Measurements from ENCODE around the gene CDIP1.

CDIP1 gene

DNA sequence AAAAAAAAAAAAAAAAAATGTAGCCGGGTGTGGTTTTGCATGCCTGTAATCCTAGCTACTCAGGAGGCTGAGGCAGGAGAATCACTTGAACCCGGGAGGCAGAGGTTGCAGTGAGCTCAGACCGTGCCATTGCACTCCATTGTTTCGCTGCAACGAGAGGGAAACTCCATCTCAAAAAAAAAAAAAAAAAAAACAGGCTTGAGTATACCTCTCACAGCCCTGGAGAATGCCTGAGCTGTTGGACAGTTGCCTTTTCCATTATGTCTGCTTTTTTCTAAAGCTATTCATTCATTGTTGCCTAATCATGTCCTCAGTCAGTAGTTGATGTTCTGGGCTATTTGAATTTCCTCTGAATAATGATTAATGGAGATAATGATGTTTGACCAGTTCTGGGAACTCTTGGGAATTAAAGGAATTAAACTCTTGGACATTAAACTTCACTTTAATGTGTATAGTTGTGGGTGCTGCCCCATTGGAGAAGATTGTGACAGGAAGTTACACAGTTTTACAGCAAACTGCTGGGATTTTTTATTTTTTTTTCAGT, 50.5 kb downstream of the CDIP1 start:
- H3K27me3 ChIP-seq (ENCODE audit: insufficient read depth, poor library complexity, severe bottlenecking): no peaks in the 10 kb centered on the region
- no peak overlapping the region for H3K4me3 ChIP-seq (replicated peaks; ENCODE audit: insufficient read depth, low read length)
- DNase-seq (ENCODE audit: low read depth in 1 of 2, low spot score in 1 of 2): no peak
- H3K27ac ChIP-seq (replicated peaks): no peak overlapping the region
- no peak for TF ChIP-seq POLR2AphosphoS5 (IDR thresholded peaks at IDR 0.05; ENCODE audit: low read depth)
- TF ChIP-seq, protein P1, sequence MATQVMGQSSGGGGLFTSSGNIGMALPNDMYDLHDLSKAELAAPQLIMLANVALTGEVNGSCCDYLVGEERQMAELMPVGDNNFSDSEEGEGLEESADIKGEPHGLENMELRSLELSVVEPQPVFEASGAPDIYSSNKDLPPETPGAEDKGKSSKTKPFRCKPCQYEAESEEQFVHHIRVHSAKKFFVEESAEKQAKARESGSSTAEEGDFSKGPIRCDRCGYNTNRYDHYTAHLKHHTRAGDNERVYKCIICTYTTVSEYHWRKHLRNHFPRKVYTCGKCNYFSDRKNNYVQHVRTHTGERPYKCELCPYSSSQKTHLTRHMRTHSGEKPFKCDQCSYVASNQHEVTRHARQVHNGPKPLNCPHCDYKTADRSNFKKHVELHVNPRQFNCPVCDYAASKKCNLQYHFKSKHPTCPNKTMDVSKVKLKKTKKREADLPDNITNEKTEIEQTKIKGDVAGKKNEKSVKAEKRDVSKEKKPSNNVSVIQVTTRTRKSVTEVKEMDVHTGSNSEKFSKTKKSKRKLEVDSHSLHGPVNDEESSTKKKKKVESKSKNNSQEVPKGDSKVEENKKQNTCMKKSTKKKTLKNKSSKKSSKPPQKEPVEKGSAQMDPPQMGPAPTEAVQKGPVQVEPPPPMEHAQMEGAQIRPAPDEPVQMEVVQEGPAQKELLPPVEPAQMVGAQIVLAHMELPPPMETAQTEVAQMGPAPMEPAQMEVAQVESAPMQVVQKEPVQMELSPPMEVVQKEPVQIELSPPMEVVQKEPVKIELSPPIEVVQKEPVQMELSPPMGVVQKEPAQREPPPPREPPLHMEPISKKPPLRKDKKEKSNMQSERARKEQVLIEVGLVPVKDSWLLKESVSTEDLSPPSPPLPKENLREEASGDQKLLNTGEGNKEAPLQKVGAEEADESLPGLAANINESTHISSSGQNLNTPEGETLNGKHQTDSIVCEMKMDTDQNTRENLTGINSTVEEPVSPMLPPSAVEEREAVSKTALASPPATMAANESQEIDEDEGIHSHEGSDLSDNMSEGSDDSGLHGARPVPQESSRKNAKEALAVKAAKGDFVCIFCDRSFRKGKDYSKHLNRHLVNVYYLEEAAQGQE (IDR thresholded peaks at IDR 0.05; ENCODE audit: insufficient replicate concordance, low read depth): peak; percentile 21

DNA sequence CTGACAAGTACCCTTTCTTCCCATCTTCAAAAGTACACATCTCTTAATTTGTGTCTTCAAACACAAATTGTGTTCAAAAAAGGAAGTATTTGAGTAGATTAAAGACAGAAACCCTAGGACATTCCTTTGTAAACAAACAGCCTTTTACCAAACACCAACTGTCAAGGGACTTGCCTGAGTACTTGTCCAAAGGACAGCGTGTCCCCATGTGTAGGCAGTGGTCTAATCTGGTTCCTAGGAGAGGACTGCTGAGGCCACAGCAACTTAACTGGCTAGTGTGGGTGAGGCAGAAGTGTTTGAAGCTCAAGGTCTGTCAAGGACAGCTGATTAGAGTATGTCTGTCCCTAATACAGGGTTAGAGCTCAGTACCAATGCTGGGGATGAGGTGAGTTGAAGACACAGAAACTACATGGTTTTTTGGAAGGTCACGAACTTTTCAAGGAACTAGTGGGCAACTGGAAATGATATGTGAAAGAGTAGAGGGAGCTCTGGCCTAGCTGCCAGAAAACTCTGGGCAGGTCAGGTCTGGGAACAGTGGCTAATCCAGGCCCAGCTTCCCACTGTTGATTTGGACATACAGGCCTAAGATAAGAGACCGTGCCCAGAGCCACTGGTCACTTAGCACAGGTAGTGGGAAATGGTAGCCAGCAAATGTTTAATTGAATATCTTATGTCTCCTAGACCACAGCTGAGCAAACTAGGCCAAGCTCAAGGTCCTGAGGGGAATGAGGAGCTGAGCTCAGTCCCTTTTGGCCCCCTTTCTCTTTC, 52.3 kb downstream of the CDIP1 start:
- H3K27ac ChIP-seq (replicated peaks): no peak overlapping the region
- TF ChIP-seq, protein P1 (IDR thresholded peaks at IDR 0.05; ENCODE audit: insufficient replicate concordance, low read depth): no peak
- TF ChIP-seq POLR2AphosphoS5 (IDR thresholded peaks at IDR 0.05; ENCODE audit: low read depth): no peak
- no peak for TF ChIP-seq GABPA (IDR thresholded peaks at IDR 0.05; ENCODE audit: low read depth)
- no peak for TF ChIP-seq SPI1 (IDR thresholded peaks at IDR 0.05; ENCODE audit: borderline replicate concordance, low read depth)
- TF ChIP-seq, protein P2, sequence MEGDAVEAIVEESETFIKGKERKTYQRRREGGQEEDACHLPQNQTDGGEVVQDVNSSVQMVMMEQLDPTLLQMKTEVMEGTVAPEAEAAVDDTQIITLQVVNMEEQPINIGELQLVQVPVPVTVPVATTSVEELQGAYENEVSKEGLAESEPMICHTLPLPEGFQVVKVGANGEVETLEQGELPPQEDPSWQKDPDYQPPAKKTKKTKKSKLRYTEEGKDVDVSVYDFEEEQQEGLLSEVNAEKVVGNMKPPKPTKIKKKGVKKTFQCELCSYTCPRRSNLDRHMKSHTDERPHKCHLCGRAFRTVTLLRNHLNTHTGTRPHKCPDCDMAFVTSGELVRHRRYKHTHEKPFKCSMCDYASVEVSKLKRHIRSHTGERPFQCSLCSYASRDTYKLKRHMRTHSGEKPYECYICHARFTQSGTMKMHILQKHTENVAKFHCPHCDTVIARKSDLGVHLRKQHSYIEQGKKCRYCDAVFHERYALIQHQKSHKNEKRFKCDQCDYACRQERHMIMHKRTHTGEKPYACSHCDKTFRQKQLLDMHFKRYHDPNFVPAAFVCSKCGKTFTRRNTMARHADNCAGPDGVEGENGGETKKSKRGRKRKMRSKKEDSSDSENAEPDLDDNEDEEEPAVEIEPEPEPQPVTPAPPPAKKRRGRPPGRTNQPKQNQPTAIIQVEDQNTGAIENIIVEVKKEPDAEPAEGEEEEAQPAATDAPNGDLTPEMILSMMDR (IDR thresholded peaks at IDR 0.05; ENCODE audit: insufficient read depth, low read length): no peak
- no peak overlapping the region for H3K4me3 ChIP-seq (replicated peaks; ENCODE audit: insufficient read depth, low read length)
- no peak for DNase-seq (ENCODE audit: low read depth in 1 of 2, low spot score in 1 of 2)
- H3K27me3 ChIP-seq (ENCODE audit: insufficient read depth, poor library complexity, severe bottlenecking): no peaks in the 10 kb centered on the region

DNA sequence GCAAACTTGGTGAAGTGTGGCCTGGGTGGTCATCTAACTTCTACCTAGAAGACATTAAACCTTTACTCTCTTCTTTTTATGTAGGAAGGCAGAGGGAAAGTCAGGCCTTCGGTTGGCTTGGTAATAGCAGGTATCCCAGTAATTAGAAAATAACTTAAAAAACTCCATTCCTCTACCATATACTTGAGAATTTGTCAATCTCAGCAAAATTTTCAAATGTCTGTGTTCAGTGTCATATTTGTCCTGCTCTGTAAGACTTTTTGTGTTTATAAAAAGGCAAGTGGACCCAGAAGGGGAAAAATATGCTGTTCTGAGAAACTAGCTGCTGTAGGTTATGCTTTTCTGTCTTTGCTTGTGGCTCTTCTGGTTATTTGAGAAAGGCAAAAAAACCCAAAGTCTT, 56.6 kb downstream of the CDIP1 start:
- no peak overlapping the region for H3K27ac ChIP-seq (replicated peaks)

More for the DNA sequence above, 56.6 kb downstream of the CDIP1 start:
- TF ChIP-seq SPI1 (IDR thresholded peaks at IDR 0.05; ENCODE audit: borderline replicate concordance, low read depth) (no peak), GABPA (IDR thresholded peaks at IDR 0.05; ENCODE audit: low read depth) (no peak), POLR2AphosphoS5 (IDR thresholded peaks at IDR 0.05; ENCODE audit: low read depth) (no peak)
- TF ChIP-seq, protein P2 (IDR thresholded peaks at IDR 0.05; ENCODE audit: insufficient read depth, low read length): no peak
- TF ChIP-seq, protein P1 (IDR thresholded peaks at IDR 0.05; ENCODE audit: insufficient replicate concordance, low read depth): no peak
- H3K27me3 ChIP-seq (ENCODE audit: insufficient read depth, poor library complexity, severe bottlenecking): no peaks in the 10 kb centered on the region
- no peak for DNase-seq (ENCODE audit: low read depth in 1 of 2, low spot score in 1 of 2)
- no peak overlapping the region for H3K4me3 ChIP-seq (replicated peaks; ENCODE audit: insufficient read depth, low read length)

All from HL-60 (cell line).